Lung (tissue), 12 donors: ENCODE measurements around the gene DYNC1H1. TPM values are rescaled to one million over a fixed set of nuclear protein-coding genes. Genes with fewer than 3 reads are reported as not detected.
A peak's percentile ranks its signal among the peaks of the same experiment; 100 is the strongest.

Experiments
- ATAC-seq: fragments of 200-7000 bp; cut with Tn5 transposase; one replicate; pipeline ENCODE4 v1.9.1; 2020; ENCODE audit warnings: moderate number of reproducible peaks; ENCODE audit not compliant: insufficient read depth, low FRiP score
- DNase-seq, 3 donors: peaks; one replicate each; pipeline ENCODE4 v3.0.0-alpha.2; 2013 to 2017
- H3K27ac ChIP-seq, 2 donors: one replicate each; pipeline ENCODE4 v1.5.1; 2013; ENCODE audit warnings: mild to moderate bottlenecking in 2 of 2, moderate library complexity in 2 of 2, control low read depth in 1 of 2, inconsistent platforms in 1 of 2, low read depth in 1 of 2, low read length in 1 of 2
- H3K27me3 ChIP-seq, 3 donors: one replicate each; pipeline ENCODE4 v1.5.1; 2013; ENCODE audit warnings: low read length in 2 of 3; ENCODE audit not compliant: control insufficient read depth in 3 of 3, insufficient read depth in 3 of 3
- H3K36me3 ChIP-seq, 4 donors: one replicate each; pipeline ENCODE4 v1.5.1; 2013; ENCODE audit warnings: low read length in 4 of 4, mild to moderate bottlenecking in 1 of 4, moderate library complexity in 1 of 4; ENCODE audit not compliant: control insufficient read depth in 4 of 4, insufficient read depth in 4 of 4
- H3K4me1 ChIP-seq, 5 donors: one replicate each; pipeline ENCODE4 v1.5.1; 2013; ENCODE audit warnings: low read length in 5 of 5, mild to moderate bottlenecking in 2 of 5, moderate library complexity in 1 of 5; ENCODE audit not compliant: control insufficient read depth in 5 of 5, insufficient read depth in 5 of 5
- H3K4me3 ChIP-seq: one replicate; pipeline ENCODE4 v1.5.1; 2013; ENCODE audit warnings: mild to moderate bottlenecking, control low read depth, moderate library complexity
- H3K9ac ChIP-seq, 2 donors: one replicate each; pipeline ENCODE4 v1.5.1; 2013; ENCODE audit warnings: low read length in 2 of 2, control low read depth in 1 of 2; ENCODE audit not compliant: insufficient read depth in 1 of 2
- H3K9me3 ChIP-seq, 4 donors: one replicate each; pipeline ENCODE4 v1.5.1; 2013; ENCODE audit warnings: low read length in 3 of 4, mild to moderate bottlenecking in 1 of 4, moderate library complexity in 1 of 4; ENCODE audit not compliant: control insufficient read depth in 4 of 4, insufficient read depth in 3 of 4
- CTCF ChIP-seq: IDR thresholded peaks from 2 replicates; pipeline ENCODE4 v1.5.1; 2012; ENCODE audit warnings: mild to moderate bottlenecking; ENCODE audit errors: control extremely low read depth, extremely low read depth
- WGBS, 2 donors: extraction: QIAGEN DNeasy Blood & Tissue Kit; methylation state at CpG; one replicate each; pipeline ENCODE4 v1.1.7; 2013; 5-methylcytosine and 5-hydroxymethylcytosine counted together
- polyA plus RNA-seq, 2 donors: library from polyadenylated mRNA; stranded (reverse); fragments of 200-250 nt; gene quantifications; one replicate each; pipeline ENCODE4 v1.2.1, GENCODE V29; 2013
- total RNA-seq, 2 donors: library from RNA; depleted of rRNA in 1 of 2; stranded (reverse); fragments of >200 nt in 1 of 2; gene quantifications; one replicate each; pipeline ENCODE4 v1.2.1, GENCODE V29; 2014 to 2021
- donor health status: control.
- donor health status: control.
- donor health status: Bipolar disorder and iron deficiency.
- donor health status: healthy.
- donor health status: DM: yes; HTN: yes; CAD: no.

DYNC1H1 gene
- total and polyA plus RNA-seq, 4 donors = 111 to 485 (median 328) TPM

- Histone ChIP-seq H3K36me3 (peaks cover 6 to 15% (median 9%) of the 10 kb centered on the region in 4 donors), H3K9ac (peak overlapping the region in 1 of 2 donors; percentile 53), H3K4me1 (peaks cover 0 to 10% (median 3%) of the 10 kb centered on the region in 5 donors), H3K27me3 (no peaks in the 10 kb centered on the region), H3K27ac (peak overlapping the region in 1 of 2 donors; percentile 13), H3K4me3 (no peak overlapping the region), H3K9me3 (no peaks in the 10 kb centered on the region)
- 52 to 60% methylated on average over 10 of the region's 10 CpGs for WGBS, 2 donors
- ATAC-seq (peak; percentile 87), DNase-seq (peak; percentile 90 to 95 (median 93))
- no peak for TF ChIP-seq CTCF
These were observed 36.5 kb upstream of the DYNC1H1 start for GRCh38 chr14:101927859-101928258.

- no peak for DNase-seq
- no peaks in the 10 kb centered on the region for H3K27me3 ChIP-seq
- H3K4me1 ChIP-seq = peaks cover 0 to 10% (median 3%) of the 10 kb centered on the region in 5 donors
- H3K4me3 ChIP-seq = no peak overlapping the region
- H3K9me3 ChIP-seq = no peaks in the 10 kb centered on the region
- H3K9ac ChIP-seq = peak overlapping the region in 1 of 2 donors; percentile 73
- ATAC-seq = no peak
- 92 to 94% methylated on average over 24 of the region's 24 CpGs for WGBS, 2 donors
- peak overlapping the region; percentile 13 to 28 for H3K27ac ChIP-seq
- H3K36me3 ChIP-seq = peaks cover 3 to 14% (median 8%) of the 10 kb centered on the region in 4 donors
- TF ChIP-seq CTCF = no peak
These were observed 35.9 kb upstream of the DYNC1H1 start for GRCh38 chr14:101928415-101928841.

- Histone ChIP-seq H3K27me3 (no peaks in the 10 kb centered on the region), H3K4me1 (peaks cover 0 to 10% (median 3%) of the 10 kb centered on the region in 5 donors), H3K9me3 (no peaks in the 10 kb centered on the region), H3K27ac (peak overlapping the region in 1 of 2 donors; percentile 24), H3K4me3 (no peak overlapping the region), H3K36me3 (peaks cover 3 to 14% (median 8%) of the 10 kb centered on the region in 4 donors), H3K9ac (no peak overlapping the region)
- WGBS, 2 donors = 98 to 99% methylated on average over 10 of the region's 10 CpGs
- TF ChIP-seq CTCF = no peak
- ATAC-seq (no peak), DNase-seq (no peak)
These were observed 35.3 kb upstream of the DYNC1H1 start for GRCh38 chr14:101929096-101929495.

GRCh38 chr14:101929946-101930345 lies 34.4 kb upstream of the DYNC1H1 start:
- no peak for TF ChIP-seq CTCF
- Histone ChIP-seq H3K4me1 (peaks cover 0 to 10% (median 3%) of the 10 kb centered on the region in 5 donors), H3K27ac (no peak overlapping the region), H3K4me3 (no peak overlapping the region), H3K36me3 (peaks cover 3 to 12% (median 6%) of the 10 kb centered on the region in 4 donors), H3K9me3 (no peaks in the 10 kb centered on the region), H3K9ac (no peak overlapping the region), H3K27me3 (no peaks in the 10 kb centered on the region)
- 92 to 93% methylated on average over 9 of the region's 9 CpGs for WGBS, 2 donors
- ATAC-seq (no peak), DNase-seq (no peak)
